Choroid plexus epithelial cell (primary cell): ENCODE results near the gene SYCE1.

Experiments used
- DNase-seq: peaks from one replicate; pipeline ENCODE4 v3.0.0-alpha.2; 2010; ENCODE audit warnings: low read depth
- H3K4me3 ChIP-seq: 2 replicates; pipeline ENCODE4 v1.5.1; 2011; ENCODE audit warnings: low read depth, mild to moderate bottlenecking, control low read depth, low read length, moderate library complexity
- TF ChIP-seq, protein P1 (sequence below): conservative IDR thresholded peaks from 2 replicates; pipeline ENCODE4 v1.5.1; 2011; ENCODE audit warnings: low read depth, mild to moderate bottlenecking, control low read depth, inconsistent platforms, low read length, moderate library complexity

The SYCE1 gene

DNA sequence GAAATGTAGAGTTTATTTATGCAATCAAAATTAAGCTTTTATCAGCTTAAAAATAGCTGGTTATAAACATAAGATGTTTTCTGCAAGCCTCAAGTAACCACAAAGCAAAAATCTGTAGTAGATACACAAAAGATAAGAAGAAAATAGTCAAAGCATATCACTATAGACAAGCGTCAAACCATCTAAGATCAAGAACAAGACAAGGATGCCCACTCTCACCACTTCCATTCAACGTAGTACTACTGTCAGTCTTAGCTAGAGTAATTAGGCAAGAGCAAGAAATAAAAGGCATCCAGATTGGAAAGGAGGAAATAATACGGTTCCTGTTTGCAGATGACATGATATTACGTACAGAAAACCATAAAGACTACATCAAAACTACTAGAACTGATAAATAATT is 55.7 kb downstream of the SYCE1 start:
- TF ChIP-seq, protein P1, sequence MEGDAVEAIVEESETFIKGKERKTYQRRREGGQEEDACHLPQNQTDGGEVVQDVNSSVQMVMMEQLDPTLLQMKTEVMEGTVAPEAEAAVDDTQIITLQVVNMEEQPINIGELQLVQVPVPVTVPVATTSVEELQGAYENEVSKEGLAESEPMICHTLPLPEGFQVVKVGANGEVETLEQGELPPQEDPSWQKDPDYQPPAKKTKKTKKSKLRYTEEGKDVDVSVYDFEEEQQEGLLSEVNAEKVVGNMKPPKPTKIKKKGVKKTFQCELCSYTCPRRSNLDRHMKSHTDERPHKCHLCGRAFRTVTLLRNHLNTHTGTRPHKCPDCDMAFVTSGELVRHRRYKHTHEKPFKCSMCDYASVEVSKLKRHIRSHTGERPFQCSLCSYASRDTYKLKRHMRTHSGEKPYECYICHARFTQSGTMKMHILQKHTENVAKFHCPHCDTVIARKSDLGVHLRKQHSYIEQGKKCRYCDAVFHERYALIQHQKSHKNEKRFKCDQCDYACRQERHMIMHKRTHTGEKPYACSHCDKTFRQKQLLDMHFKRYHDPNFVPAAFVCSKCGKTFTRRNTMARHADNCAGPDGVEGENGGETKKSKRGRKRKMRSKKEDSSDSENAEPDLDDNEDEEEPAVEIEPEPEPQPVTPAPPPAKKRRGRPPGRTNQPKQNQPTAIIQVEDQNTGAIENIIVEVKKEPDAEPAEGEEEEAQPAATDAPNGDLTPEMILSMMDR: no peak
- no peak overlapping the region for H3K4me3 ChIP-seq
- no peak for DNase-seq
